Measurements from ENCODE around the gene KLHL7.

- TF ChIP-seq CTCF (conservative IDR thresholded peaks at IDR 0.05 in 1 of 2, IDR thresholded peaks at IDR 0.05 in 1 of 2; ENCODE audit: extremely low read depth in 1 of 2, insufficient read depth in 1 of 2, low read depth in 1 of 2, low read length in 2 of 2) (no peak), EZH2 (IDR thresholded peaks at IDR 0.05; ENCODE audit: borderline replicate concordance, low read length) (no peak)
These were observed 112.6 kb downstream of the KLHL7 start for GRCh38 chr7:23218196-23218595.
